ENCODE results near the gene C16orf74.

DNA sequence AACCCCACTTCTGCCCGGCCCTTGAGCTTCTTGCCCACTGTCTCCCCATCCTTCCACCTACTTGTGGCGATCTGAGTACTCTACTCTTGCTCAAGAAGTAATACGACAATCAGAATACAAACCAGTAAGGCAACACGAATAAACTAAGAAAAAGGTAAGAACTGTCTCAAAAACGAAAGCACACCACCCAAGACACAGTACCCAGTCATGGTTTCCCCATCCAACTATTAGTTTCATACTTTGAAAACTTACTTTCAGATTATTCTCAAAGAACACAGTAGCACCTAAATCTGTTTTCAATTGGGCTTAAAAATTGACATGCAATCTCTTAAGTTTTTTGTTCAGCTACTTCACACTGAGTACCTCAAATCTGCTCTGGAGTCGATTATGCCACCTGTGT lies 76.1 kb downstream of the C16orf74 start:
- TF ChIP-seq, protein P1, sequence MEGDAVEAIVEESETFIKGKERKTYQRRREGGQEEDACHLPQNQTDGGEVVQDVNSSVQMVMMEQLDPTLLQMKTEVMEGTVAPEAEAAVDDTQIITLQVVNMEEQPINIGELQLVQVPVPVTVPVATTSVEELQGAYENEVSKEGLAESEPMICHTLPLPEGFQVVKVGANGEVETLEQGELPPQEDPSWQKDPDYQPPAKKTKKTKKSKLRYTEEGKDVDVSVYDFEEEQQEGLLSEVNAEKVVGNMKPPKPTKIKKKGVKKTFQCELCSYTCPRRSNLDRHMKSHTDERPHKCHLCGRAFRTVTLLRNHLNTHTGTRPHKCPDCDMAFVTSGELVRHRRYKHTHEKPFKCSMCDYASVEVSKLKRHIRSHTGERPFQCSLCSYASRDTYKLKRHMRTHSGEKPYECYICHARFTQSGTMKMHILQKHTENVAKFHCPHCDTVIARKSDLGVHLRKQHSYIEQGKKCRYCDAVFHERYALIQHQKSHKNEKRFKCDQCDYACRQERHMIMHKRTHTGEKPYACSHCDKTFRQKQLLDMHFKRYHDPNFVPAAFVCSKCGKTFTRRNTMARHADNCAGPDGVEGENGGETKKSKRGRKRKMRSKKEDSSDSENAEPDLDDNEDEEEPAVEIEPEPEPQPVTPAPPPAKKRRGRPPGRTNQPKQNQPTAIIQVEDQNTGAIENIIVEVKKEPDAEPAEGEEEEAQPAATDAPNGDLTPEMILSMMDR (optimal IDR thresholded peaks at IDR 0.05 in 1 of 3, IDR thresholded peaks at IDR 0.05 in 1 of 3, conservative IDR thresholded peaks at IDR 0.05 in 1 of 3; ENCODE audit: extremely low read depth in 1 of 3, insufficient read depth in 2 of 3, low read length in 3 of 3), result no peak
- no peak for TF ChIP-seq EZH2 (IDR thresholded peaks at IDR 0.05; ENCODE audit: low read length)

All from keratinocyte (primary cell).